Measurements from ENCODE around the gene PYGO2.
"Not testable (repeated sequence)": the region's sequence is repeated elsewhere in the genome, so short reads cannot be mapped to it uniquely, and the experiment has no call there.

Gene PYGO2

DNA sequence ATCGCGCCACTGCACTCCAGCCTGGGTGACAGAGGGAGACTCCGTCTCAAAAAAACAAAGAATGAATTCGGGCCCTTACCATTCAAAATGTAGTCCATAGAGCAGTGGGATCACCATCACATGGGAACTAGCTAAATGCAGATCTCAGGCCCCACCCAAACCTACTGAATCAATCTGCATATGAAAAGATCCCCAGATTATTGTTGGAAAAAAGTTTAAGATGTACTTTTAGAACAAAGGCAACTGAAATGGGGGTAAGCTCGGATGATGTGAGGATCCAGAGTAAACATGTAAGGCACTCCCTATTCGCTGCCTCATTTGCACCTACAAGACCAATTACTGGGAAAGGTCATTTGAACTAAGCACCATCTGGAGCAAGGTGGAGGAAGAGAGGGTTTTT is 20.8 kb upstream of the PYGO2 start:
- no peak for DNase-seq (ENCODE audit: low read depth)

- no peak for DNase-seq (ENCODE audit: low read depth)
These were observed 16.8 kb upstream of the PYGO2 start for GRCh38 chr1:154978360-154978759.

- DNase-seq (ENCODE audit: low read depth): not testable (repeated sequence)
These were observed 16.2 kb upstream of the PYGO2 start for GRCh38 chr1:154977762-154978161.

- DNase-seq (ENCODE audit: low read depth): peak; percentile 41
These were observed 14.0 kb upstream of the PYGO2 start for GRCh38 chr1:154975409-154976059.

GRCh38 chr1:154974808-154975408 is 13.3 kb upstream of the PYGO2 start:
- DNase-seq (ENCODE audit: low read depth): peak; percentile 91

GRCh38 chr1:154974102-154974807 is 12.7 kb upstream of the PYGO2 start, which contains the start of gene CKS1B:
CKS1B (plus strand) TSS chr1:154974681; CDS start chr1:154974746, 65 bp downstream.
- DNase-seq (ENCODE audit: low read depth): peak; percentile 93

DNA sequence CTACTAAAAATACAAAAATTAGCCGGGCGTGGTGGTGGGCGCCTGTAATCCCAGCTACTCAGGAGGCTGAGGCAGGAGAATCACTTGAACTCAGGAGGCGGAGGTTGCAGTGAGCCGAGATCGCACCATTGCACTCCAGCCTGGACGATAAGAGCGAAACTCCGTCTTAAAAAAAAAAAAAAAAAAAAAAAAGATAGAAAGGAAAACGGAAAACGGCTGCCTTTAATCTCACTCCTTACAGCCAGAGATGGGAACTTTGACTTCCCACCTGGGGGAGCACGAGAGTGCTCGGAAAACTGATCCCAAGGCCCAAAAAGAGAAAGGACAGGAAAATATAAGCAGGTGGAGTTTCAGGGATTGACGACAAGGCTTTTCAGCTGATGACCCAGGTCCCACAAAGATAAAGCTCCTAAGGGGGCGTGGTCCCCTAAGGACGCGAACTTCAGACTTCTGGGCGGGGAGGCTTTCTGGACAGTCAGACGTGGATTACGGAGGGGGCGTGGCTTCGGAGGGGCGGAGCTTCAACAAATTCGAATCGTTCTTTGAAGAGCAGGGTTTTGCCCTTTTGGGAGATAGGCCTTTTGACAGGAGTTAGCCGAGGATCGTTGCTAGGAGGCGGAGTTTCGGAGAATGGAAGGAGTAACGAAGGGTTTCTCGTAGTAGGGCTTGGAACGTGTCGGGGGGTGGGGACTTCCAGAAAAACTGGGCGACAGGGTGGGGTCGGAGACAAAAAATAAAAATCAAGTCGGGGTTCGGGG is 11.9 kb upstream of the PYGO2 start:
- peak; percentile 82 for DNase-seq (ENCODE audit: low read depth)

- no peak for DNase-seq (ENCODE audit: low read depth)
These were observed 11.1 kb upstream of the PYGO2 start for GRCh38 chr1:154972517-154973343.

GRCh38 chr1:154972213-154972516 is 10.6 kb upstream of the PYGO2 start:
- no peak for DNase-seq (ENCODE audit: low read depth)

DNA sequence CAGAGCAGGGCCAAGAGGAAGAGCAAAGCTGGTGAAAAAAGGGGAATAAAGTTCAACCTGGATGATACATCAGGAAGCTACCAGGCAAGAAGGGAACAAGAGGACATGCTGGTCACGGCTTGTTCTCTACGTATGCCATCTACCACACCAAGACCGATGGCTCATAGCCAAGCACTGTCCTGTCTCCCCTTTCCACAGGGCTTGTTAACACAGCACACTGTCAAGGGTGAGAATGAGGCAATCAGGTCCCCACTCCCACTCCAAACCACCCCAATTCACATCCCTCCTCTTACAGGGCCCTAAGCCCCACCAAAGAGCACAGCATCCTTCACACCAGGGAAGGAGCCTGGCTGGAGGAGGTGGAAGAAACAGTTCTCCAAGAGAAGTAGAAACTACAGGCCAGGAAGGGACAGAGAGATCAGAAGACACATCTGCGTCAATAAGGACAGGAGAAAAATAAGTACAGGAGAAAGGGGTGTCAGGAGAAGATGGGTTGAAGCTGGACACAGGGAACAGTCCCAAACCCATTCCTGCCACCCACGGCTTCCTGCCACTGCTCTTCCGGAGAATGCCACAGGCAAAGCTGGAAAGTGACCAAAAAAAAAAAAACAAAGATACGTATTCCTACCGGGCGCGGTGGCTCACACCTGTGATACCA is 9.9 kb upstream of the PYGO2 start:
- DNase-seq (ENCODE audit: low read depth): no peak

DNA sequence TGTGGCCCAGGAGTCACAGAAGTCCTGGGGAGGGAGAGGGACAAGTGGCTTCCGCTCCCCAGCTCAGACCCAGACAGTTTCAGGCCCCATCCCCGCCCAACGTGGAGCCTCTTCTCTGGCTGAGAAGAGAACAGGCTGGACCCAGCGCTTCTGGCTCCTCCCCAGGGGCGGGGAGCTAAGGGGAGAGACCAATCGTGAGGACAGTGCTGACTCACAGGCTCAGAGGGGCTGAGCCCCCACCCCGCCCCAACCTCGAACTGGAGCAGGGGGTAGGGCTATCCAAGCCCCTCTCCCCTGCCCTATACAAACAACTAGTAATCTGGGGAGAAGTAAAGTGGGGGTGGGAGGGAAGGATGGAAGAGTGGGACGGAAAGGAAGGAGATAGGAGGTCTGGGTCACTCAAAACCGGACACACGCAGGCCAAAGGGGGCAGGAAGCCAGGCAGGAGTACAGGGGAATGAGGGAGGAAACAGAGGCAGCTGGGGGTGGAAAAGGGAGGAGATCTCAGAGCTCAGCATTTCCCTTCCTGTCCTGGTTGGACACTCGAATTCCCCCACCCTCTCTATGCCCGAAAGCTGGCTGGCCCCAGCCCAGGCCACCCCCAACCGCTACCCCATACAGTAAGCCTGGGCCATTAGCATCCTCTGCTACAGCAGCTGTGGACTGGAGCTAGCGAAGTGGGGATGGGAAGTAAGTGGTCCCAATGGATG is 9.2 kb upstream of the PYGO2 start, which contains the start of gene SHC1:
Gene SHC1 (minus strand): TSS at position 117 of the 710 bp plus-strand sequence. CDS start 221 bp downstream, outside the sequence.
- DNase-seq (ENCODE audit: low read depth): no peak

GRCh38 chr1:154969860-154970452 is 8.4 kb upstream of the PYGO2 start:
- DNase-seq (ENCODE audit: low read depth): no peak

DNA sequence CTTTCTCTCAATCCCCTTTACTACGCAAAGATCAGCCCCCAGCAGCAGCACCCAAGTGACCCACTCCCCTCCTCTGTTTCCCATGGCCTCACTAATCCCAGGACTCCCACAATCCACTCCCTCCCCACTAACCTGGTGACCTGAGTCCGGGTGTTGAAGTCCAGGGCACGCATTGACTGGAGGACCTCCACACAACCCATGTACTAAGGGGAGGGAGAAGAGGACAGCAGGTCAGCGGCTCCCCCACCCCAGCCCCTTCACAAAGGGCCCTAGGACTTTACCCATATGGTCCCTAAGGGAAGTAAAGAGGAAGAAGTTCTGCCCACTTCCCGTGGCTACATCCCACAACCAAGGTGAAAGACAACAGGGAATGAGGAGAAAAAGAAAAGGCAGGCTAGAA is 7.7 kb upstream of the PYGO2 start:
- no peak for DNase-seq (ENCODE audit: low read depth)

DNA sequence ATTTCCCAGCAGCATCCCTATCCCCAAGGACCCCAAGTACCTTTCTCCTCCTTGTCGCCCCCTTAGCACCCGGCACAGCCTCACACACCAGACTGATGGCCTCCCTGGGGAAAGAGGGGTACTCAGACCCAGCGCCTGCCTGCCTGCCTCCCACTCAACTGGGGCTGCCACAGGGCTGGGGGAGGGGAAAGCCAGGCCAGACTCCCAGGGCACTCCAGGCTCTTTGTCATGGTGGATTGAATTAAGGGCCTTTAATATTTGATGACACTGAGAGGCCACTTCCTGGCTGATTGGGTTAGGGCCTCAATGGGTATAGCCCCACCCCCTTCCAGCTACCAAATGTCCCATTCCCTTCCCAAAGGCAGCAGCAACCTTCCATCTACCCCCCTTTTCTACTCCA is 7.1 kb upstream of the PYGO2 start:
- no peak for DNase-seq (ENCODE audit: low read depth)

DNA sequence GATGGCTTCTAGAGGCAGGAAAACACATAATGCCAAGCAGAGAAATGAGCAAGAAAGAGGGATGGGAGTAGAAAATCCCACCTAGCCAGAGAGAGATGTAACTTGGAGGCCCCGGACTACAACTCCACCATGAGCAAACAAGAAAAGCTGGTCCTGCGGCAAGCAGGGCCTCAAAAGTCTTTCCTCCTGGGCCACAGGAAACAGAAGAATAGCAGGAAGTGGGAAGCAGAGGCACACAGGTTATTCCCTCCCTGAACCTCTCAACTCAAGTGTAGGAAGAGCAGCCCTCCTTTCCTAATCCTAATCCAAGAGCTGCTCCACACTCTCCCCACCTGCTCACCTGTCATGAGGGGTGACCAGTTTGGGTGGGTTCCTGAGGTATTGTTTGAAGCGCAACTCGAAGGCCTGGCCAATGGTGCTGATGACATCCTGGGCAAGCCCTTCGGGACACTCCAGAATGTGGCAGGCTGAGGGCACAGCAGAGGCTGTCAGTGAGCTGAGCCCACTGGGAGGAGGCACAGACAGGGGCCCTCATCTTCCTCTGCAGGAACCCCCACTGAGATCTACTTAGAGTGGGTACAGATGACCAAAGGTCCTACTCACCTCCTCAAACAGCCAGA is 5.9 kb upstream of the PYGO2 start:
- no peak for DNase-seq (ENCODE audit: low read depth)

- DNase-seq (ENCODE audit: low read depth): no peak
These were observed 4.5 kb upstream of the PYGO2 start for GRCh38 chr1:154966111-154966510.

DNA sequence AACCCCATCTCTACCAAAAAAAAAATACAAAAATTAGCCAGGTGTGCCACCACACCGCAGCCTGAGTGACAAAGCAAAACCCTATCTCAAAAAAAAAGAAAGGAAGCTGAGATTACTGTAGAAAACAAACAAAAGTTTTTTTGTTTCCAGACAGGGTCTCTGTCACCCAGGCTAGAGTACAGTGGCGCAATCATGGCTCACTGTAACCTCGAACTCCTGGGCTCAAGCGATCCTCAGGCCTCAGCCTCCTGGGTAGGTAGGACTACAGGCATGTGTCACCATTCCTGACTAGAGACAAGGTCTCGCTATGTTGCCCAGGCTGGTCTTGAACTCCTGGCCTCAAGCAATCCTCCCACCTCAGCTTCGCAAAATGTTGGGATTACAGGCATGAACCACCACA is 2.8 kb upstream of the PYGO2 start:
- no peak for DNase-seq (ENCODE audit: low read depth)

DNA sequence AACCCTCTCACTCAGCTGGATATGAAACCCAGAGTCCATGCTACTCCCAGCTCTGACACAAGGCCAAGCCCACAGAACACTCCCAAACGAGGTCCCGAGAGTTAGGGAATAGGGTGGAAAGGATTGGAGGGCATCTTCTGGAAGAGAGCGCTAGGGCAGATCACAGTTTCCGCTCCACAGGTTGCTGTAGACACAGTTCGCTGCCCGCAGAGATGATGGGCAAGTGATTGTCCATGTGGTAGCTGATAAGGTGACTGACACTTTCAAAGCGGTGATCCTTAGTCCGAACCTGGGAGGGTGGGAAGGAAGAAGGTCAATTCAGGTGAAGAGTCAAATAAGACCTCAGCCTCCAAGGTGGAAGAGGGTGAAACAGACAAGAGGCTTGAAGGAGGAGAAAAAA is 2.1 kb upstream of the PYGO2 start:
- no peak for DNase-seq (ENCODE audit: low read depth)

DNA sequence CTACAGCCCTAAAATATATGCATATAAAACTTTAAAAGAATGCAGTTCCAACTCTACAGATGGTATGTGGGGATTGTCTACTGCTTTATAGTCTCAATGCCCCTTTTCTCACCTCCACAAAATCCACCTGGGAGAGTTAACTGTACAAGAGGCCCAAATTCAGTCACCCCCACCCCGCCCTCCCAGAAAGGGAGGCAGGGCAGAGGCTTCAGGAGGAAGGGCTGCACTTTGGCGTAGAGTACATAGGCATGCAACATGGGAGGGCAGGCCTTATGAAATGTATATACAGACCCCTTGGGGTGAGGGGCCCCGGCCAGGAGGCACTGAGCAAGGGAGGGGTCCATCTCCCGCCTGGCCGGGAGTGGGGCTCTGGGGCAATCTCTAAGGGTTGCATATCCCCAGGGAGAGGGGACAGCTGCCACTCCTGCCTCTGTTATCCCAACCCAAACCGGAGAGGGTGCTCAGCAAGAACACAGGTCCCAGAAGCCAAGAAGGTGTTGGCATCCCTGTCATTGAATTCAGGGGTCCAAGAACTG is 1.3 kb upstream of the PYGO2 start:
- DNase-seq (ENCODE audit: low read depth): no peak
